Endothelial cell of umbilical vein (primary cell): Measurements from ENCODE around the gene SLC19A1.

Experiments
- EZH2 ChIP-seq: IDR thresholded peaks from 2 replicates; pipeline ENCODE4 v1.6.1; 2012; ENCODE audit warnings: borderline replicate concordance, low read depth, mild to moderate bottlenecking, moderate library complexity, low read length, inconsistent platforms; ENCODE audit not compliant: severe bottlenecking
- FOS ChIP-seq: IDR thresholded peaks from 2 replicates; pipeline ENCODE4 v1.6.1; 2011; ENCODE audit warnings: mild to moderate bottlenecking, low read length, moderate library complexity, borderline replicate concordance; ENCODE audit not compliant: insufficient read depth
- JUN ChIP-seq: IDR thresholded peaks from 2 replicates; pipeline ENCODE4 v1.6.1; 2011; ENCODE audit warnings: borderline replicate concordance, low read depth; ENCODE audit not compliant: insufficient read length, insufficient read depth
- POLR2A ChIP-seq: IDR thresholded peaks from 2 replicates; pipeline ENCODE4 v1.6.1; 2012; ENCODE audit warnings: low read depth, mild to moderate bottlenecking, control low read depth, low read length
- POLR2AphosphoS5 ChIP-seq: IDR thresholded peaks from 2 replicates; pipeline ENCODE4 v1.6.1; 2012; ENCODE audit warnings: low read depth, mild to moderate bottlenecking, control low read depth, low read length, moderate library complexity; ENCODE audit not compliant: insufficient read depth
- TF ChIP-seq, protein P1 (sequence below), 2 donors: IDR thresholded peaks; 1 replicate in 1 of 2; 2 replicates in 1 of 2; pipeline ENCODE4 v1.5.1; 2011; ENCODE audit warnings: low read length in 2 of 2, mild to moderate bottlenecking in 2 of 2, moderate library complexity in 2 of 2, control low read depth in 1 of 2, inconsistent platforms in 1 of 2, low read depth in 1 of 2; ENCODE audit not compliant: insufficient read depth in 1 of 2; ENCODE audit errors: extremely low read depth in 1 of 2
- TF ChIP-seq, protein P2 (sequence below): IDR thresholded peaks from 2 replicates; pipeline ENCODE4 v1.6.1; 2011; ENCODE audit not compliant: insufficient read depth, insufficient read length

DNA sequence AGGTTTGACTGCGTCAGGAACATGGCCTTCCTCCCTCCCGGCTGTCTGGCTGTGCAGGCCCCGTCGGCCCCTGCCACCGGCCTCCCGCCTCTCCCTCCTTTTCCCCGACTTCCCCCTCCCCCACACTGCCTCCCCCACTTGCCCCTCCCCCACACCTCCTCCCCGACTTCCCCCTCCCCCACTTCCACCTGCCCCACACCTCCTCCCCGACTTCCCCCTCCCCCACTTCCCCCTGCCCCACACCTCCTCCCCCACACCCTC, 52.6 kb downstream of the SLC19A1 start:
- TF ChIP-seq, protein P1, sequence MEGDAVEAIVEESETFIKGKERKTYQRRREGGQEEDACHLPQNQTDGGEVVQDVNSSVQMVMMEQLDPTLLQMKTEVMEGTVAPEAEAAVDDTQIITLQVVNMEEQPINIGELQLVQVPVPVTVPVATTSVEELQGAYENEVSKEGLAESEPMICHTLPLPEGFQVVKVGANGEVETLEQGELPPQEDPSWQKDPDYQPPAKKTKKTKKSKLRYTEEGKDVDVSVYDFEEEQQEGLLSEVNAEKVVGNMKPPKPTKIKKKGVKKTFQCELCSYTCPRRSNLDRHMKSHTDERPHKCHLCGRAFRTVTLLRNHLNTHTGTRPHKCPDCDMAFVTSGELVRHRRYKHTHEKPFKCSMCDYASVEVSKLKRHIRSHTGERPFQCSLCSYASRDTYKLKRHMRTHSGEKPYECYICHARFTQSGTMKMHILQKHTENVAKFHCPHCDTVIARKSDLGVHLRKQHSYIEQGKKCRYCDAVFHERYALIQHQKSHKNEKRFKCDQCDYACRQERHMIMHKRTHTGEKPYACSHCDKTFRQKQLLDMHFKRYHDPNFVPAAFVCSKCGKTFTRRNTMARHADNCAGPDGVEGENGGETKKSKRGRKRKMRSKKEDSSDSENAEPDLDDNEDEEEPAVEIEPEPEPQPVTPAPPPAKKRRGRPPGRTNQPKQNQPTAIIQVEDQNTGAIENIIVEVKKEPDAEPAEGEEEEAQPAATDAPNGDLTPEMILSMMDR (IDR thresholded peaks at IDR 0.05; ENCODE audit: extremely low read depth in 1 of 2, insufficient read depth in 1 of 2, low read depth in 1 of 2, low read length in 2 of 2) = no peak
- TF ChIP-seq POLR2A (no peak), POLR2AphosphoS5 (no peak), EZH2 (no peak), FOS (no peak), JUN (no peak)
- TF ChIP-seq, protein P2, sequence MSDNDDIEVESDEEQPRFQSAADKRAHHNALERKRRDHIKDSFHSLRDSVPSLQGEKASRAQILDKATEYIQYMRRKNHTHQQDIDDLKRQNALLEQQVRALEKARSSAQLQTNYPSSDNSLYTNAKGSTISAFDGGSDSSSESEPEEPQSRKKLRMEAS = no peak
